IPS DF 19.7 (cell line): ENCODE measurements around the gene CATSPERB.
"Not testable (repeated sequence)": the region's sequence is repeated elsewhere in the genome, so short reads cannot be mapped to it uniquely, and the experiment has no call there.

Source experiments
- DNase-seq: peaks from one replicate; pipeline ENCODE4 v3.0.0-alpha.2; 2013; ENCODE audit warnings: low read depth, low spot score

The CATSPERB gene

GRCh38 chr14:91577632-91578233 is 154.2 kb downstream of the CATSPERB start:
- no peak for DNase-seq

- DNase-seq: no peak
Measured at GRCh38 chr14:91575469-91576208, 156.2 kb downstream of the CATSPERB start.

GRCh38 chr14:91573894-91574837 is 157.7 kb downstream of the CATSPERB start:
- DNase-seq: no peak

GRCh38 chr14:91573528-91573893 is 158.4 kb downstream of the CATSPERB start:
- DNase-seq: no peak

- no peak for DNase-seq
Measured at GRCh38 chr14:91570021-91570420, 161.9 kb downstream of the CATSPERB start.

GRCh38 chr14:91569301-91569700 is 162.6 kb downstream of the CATSPERB start:
- DNase-seq: no peak

- no peak for DNase-seq
Measured at GRCh38 chr14:91568626-91569025, 163.3 kb downstream of the CATSPERB start.

GRCh38 chr14:91567827-91568226 is 164.1 kb downstream of the CATSPERB start:
- DNase-seq: not testable (repeated sequence)

- no peak for DNase-seq
Measured at GRCh38 chr14:91555531-91555930, 176.4 kb downstream of the CATSPERB start.

GRCh38 chr14:91554535-91555332 is 177.2 kb downstream of the CATSPERB start:
- no peak for DNase-seq

GRCh38 chr14:91548108-91548507 is 183.8 kb downstream of the CATSPERB start:
- DNase-seq: no peak

GRCh38 chr14:91545946-91546716 is 185.8 kb downstream of the CATSPERB start:
- DNase-seq: no peak

- no peak for DNase-seq
Measured at GRCh38 chr14:91545204-91545603, 186.7 kb downstream of the CATSPERB start.

GRCh38 chr14:91536327-91536726 is 195.6 kb downstream of the CATSPERB start:
- DNase-seq: no peak

- not testable (repeated sequence) for DNase-seq
Measured at GRCh38 chr14:91534059-91534458, 197.8 kb downstream of the CATSPERB start.

- no peak for DNase-seq
Measured at GRCh38 chr14:91533623-91534022, 198.3 kb downstream of the CATSPERB start.
